AG09319 (cell line): Measurements from ENCODE around the gene MVB12B.

Source experiments
- DNase-seq: peaks from one replicate; pipeline ENCODE4 v3.0.0-alpha.2; 2010; ENCODE audit warnings: low read depth; ENCODE audit errors: extremely low read depth
- TF ChIP-seq, protein P1 (sequence below): IDR thresholded peaks from 2 replicates; pipeline ENCODE4 v1.5.1; 2011; ENCODE audit warnings: low read depth, mild to moderate bottlenecking, inconsistent platforms, low read length, moderate library complexity

MVB12B gene

GRCh38 chr9:126334721-126335621 is 8.3 kb downstream of the MVB12B start:
- TF ChIP-seq, protein P1, sequence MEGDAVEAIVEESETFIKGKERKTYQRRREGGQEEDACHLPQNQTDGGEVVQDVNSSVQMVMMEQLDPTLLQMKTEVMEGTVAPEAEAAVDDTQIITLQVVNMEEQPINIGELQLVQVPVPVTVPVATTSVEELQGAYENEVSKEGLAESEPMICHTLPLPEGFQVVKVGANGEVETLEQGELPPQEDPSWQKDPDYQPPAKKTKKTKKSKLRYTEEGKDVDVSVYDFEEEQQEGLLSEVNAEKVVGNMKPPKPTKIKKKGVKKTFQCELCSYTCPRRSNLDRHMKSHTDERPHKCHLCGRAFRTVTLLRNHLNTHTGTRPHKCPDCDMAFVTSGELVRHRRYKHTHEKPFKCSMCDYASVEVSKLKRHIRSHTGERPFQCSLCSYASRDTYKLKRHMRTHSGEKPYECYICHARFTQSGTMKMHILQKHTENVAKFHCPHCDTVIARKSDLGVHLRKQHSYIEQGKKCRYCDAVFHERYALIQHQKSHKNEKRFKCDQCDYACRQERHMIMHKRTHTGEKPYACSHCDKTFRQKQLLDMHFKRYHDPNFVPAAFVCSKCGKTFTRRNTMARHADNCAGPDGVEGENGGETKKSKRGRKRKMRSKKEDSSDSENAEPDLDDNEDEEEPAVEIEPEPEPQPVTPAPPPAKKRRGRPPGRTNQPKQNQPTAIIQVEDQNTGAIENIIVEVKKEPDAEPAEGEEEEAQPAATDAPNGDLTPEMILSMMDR = no peak
- DNase-seq = no peak

GRCh38 chr9:126335837-126336735 is 9.5 kb downstream of the MVB12B start:
- TF ChIP-seq, protein P1 = no peak
- DNase-seq = no peak

- DNase-seq = no peak
- TF ChIP-seq, protein P1 = no peak
Observed at GRCh38 chr9:126336736-126337325, 10.2 kb downstream of the MVB12B start.

- DNase-seq = no peak
Observed at GRCh38 chr9:126337729-126338372, 11.2 kb downstream of the MVB12B start.

GRCh38 chr9:126338945-126339344 is 12.3 kb downstream of the MVB12B start:
- TF ChIP-seq, protein P1 = no peak
- DNase-seq = no peak

More at GRCh38 chr9:126337729-126338372, 11.2 kb downstream of the MVB12B start:
- TF ChIP-seq, protein P1 = no peak

DNA sequence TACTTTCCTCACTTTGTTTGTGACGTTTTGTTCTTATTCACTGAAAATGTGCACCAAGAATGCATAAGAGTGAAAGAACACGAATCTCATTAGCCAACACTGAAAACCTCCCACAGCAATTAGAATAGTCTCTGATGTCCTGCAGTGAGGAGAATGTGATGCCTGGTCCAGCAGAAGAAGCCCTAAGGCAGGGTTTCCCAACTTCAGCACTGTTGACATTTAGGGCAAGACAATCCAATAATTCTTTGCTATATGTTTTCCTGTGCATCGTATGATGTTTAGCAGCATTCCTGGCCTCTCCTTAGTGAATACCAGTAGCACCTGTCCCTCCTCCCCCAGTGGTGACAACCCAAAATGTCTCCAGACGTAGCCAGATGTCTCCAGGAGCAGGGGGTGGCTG is 14.8 kb downstream of the MVB12B start:
- DNase-seq = no peak
- TF ChIP-seq, protein P1 = no peak
